ENCODE measurements around the gene TUFT1.

The TUFT1 gene

DNA sequence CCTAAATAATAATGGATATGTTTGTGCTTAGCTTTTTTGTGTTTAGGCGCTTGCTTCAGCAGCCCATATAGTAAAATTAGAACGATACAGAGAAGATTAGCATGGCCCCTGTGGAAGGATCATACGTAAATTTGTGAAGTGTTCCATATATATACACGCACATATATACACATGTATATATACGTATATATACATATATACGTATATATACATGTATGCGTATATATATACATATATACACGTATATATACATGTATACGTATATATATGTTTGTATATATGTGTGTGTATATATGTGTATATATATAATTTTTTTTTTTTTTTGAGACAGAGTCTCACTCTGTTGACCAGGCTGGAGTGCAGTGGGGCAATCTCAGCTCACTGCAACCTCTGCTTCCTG lies 89.2 kb downstream of the TUFT1 start:
- Histone ChIP-seq H3K36me3 (ENCODE audit: insufficient read depth, low read length) (peaks cover 9% of the 10 kb centered on the region; the same call in 1 of the 2 replicates), H3K4me3 (no peak overlapping the region), H3K27ac (no peak overlapping the region), H3K9ac (ENCODE audit: insufficient read length) (no peak overlapping the region), H3K9me3 (ENCODE audit: low read depth, low read length) (no peaks in the 10 kb centered on the region)
- TF ChIP-seq POLR2AphosphoS5 (IDR thresholded peaks at IDR 0.05; ENCODE audit: borderline replicate concordance, low read depth, low read length) = no peak
- TF ChIP-seq FOXP2 (optimal IDR thresholded peaks at IDR 0.05; ENCODE audit: control extremely low read depth, extremely low read length, insufficient read depth) = no peak
- no peak for TF ChIP-seq EZH2 (IDR thresholded peaks at IDR 0.05)
- DNase-seq (ENCODE audit: low read depth, low spot score) = no peak
